HTR-8/SVneo (cell line): ENCODE data around the gene THADA.

Experiments used
- DNase-seq: peaks from one replicate; pipeline ENCODE4 v3.0.0; 2011; ENCODE audit warnings: low spot score, mixed read lengths; ENCODE audit not compliant: insufficient read length
- FAIRE-seq: peaks from 2 replicates; lab custom pipeline; 2011; peaks lifted over from hg19 to GRCh38; lab: Jason Lieb, UNC

Gene THADA

GRCh38 chr2:43372416-43373081 lies 223.3 kb downstream of the THADA start:
- FAIRE-seq (no peak), DNase-seq (no peak)

- FAIRE-seq = no peak
- DNase-seq = no peak
Observed at GRCh38 chr2:43370705-43371104, 225.1 kb downstream of the THADA start.

GRCh38 chr2:43370146-43370545 lies 225.7 kb downstream of the THADA start:
- FAIRE-seq (no peak), DNase-seq (no peak)

- FAIRE-seq = no peak
- no peak for DNase-seq
Observed at GRCh38 chr2:43368483-43369385, 227.1 kb downstream of the THADA start.

- DNase-seq = no peak
- no peak for FAIRE-seq
Observed at GRCh38 chr2:43367012-43367782, 228.6 kb downstream of the THADA start.

GRCh38 chr2:43363120-43363519 lies 232.7 kb downstream of the THADA start:
- FAIRE-seq = no peak

GRCh38 chr2:43361286-43361685 lies 234.6 kb downstream of the THADA start:
- DNase-seq (no peak), FAIRE-seq (no peak)

More at GRCh38 chr2:43363120-43363519, 232.7 kb downstream of the THADA start:
- no peak for DNase-seq

- DNase-seq (no peak), FAIRE-seq (no peak)
Observed at GRCh38 chr2:43360137-43360536, 235.7 kb downstream of the THADA start.

- FAIRE-seq (no peak), DNase-seq (no peak)
Observed at GRCh38 chr2:43358410-43359201, 237.2 kb downstream of the THADA start.

- no peak for FAIRE-seq
- no peak for DNase-seq
Observed at GRCh38 chr2:43356774-43357173, 239.1 kb downstream of the THADA start.

- no peak for DNase-seq
- FAIRE-seq = no peak
Observed at GRCh38 chr2:43355399-43355798, 240.4 kb downstream of the THADA start.

GRCh38 chr2:43349904-43350303 lies 245.9 kb downstream of the THADA start:
- FAIRE-seq = no peak
- DNase-seq = no peak

- FAIRE-seq (no peak), DNase-seq (no peak)
Observed at GRCh38 chr2:43348908-43349661, 246.8 kb downstream of the THADA start.

GRCh38 chr2:43347746-43348145 lies 248.1 kb downstream of the THADA start:
- FAIRE-seq (no peak), DNase-seq (no peak)

GRCh38 chr2:43346602-43347567 lies 249.0 kb downstream of the THADA start:
- FAIRE-seq (no peak), DNase-seq (no peak)

GRCh38 chr2:43345872-43346271 lies 250.0 kb downstream of the THADA start:
- no peak for FAIRE-seq
- DNase-seq = no peak

- DNase-seq (no peak), FAIRE-seq (no peak)
Observed at GRCh38 chr2:43345391-43345813, 250.4 kb downstream of the THADA start.

GRCh38 chr2:43344868-43345373 lies 250.9 kb downstream of the THADA start:
- FAIRE-seq (no peak), DNase-seq (no peak)
